NB4 (cell line): ENCODE results near the gene ICAM1.

ENCODE experiments used
- POLR2A ChIP-seq: IDR thresholded peaks from 2 replicates; pipeline ENCODE4 v1.6.1; 2011; ENCODE audit warnings: mild to moderate bottlenecking; ENCODE audit not compliant: insufficient read length; ENCODE audit errors: extremely low read depth
- TF ChIP-seq, protein P1 (sequence below): IDR thresholded peaks from 2 replicates; pipeline ENCODE4 v1.6.1; 2011; ENCODE audit warnings: low read depth, low read length

- TF ChIP-seq POLR2A = no peak
- TF ChIP-seq, protein P1, sequence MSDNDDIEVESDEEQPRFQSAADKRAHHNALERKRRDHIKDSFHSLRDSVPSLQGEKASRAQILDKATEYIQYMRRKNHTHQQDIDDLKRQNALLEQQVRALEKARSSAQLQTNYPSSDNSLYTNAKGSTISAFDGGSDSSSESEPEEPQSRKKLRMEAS = no peak
These were observed 19.0 kb downstream of the ICAM1 start, which contains the start of gene ICAM5 for GRCh38 chr19:10289836-10290356.
